Liver (tissue), 9 donors: Measurements from ENCODE around the gene NOTCH1. TPM values are rescaled to one million over a fixed set of nuclear protein-coding genes. Genes with fewer than 3 reads are reported as not detected.

Experiments used
- DNase-seq: peaks from one replicate; pipeline ENCODE4 v3.0.0-alpha.2; 2017; ENCODE audit warnings: low spot score
- H3K27ac ChIP-seq, 2 donors: one replicate each; pipeline ENCODE4 v1.7.0; 2013; ENCODE audit warnings: inconsistent platforms in 2 of 2, low read length in 2 of 2, control low read depth in 1 of 2, low read depth in 1 of 2, mild to moderate bottlenecking in 1 of 2
- H3K27me3 ChIP-seq, 4 donors: one replicate each; pipeline versions ENCODE4 v1.6.1 to v1.7.0; 2013; ENCODE audit warnings: low read length in 3 of 4, inconsistent platforms in 1 of 4, mild to moderate bottlenecking in 1 of 4, moderate library complexity in 1 of 4; ENCODE audit not compliant: control insufficient read depth in 4 of 4, insufficient read depth in 4 of 4
- H3K36me3 ChIP-seq, 4 donors: one replicate each; pipeline versions ENCODE4 v1.6.1 to v1.7.0; 2013; ENCODE audit warnings: low read length in 3 of 4, mild to moderate bottlenecking in 3 of 4, low read depth in 1 of 4, moderate library complexity in 1 of 4; ENCODE audit not compliant: control insufficient read depth in 4 of 4, insufficient read depth in 3 of 4
- H3K4me1 ChIP-seq, 4 donors: one replicate each; pipeline versions ENCODE4 v1.6.1 to v1.7.0; 2013; ENCODE audit warnings: low read length in 3 of 4, mild to moderate bottlenecking in 3 of 4, moderate library complexity in 1 of 4; ENCODE audit not compliant: control insufficient read depth in 4 of 4, insufficient read depth in 4 of 4
- H3K4me3 ChIP-seq, 3 donors: one replicate each; pipeline versions ENCODE4 v1.6.1 to v1.7.0; 2013; ENCODE audit warnings: low read length in 3 of 3, control low read depth in 1 of 3, low read depth in 1 of 3, mild to moderate bottlenecking in 1 of 3
- H3K9ac ChIP-seq, 2 donors: one replicate each; pipeline ENCODE4 v1.7.0; 2013; ENCODE audit warnings: low read length in 2 of 2, mild to moderate bottlenecking in 2 of 2, moderate library complexity in 2 of 2, control low read depth in 1 of 2, low read depth in 1 of 2
- H3K9me3 ChIP-seq, 4 donors: one replicate each; pipeline versions ENCODE4 v1.6.1 to v1.7.0; 2013; ENCODE audit warnings: low read length in 3 of 4; ENCODE audit not compliant: control insufficient read depth in 4 of 4
- ATF3 ChIP-seq: IDR thresholded peaks from 2 replicates; pipeline ENCODE4 v1.6.1; 2016; ENCODE audit warnings: antibody characterized with exemption
- EGR1 ChIP-seq, 2 donors: IDR thresholded peaks; 2 replicates each; pipeline ENCODE4 v1.6.1; 2016 to 2018; ENCODE audit warnings: antibody characterized with exemption in 2 of 2, low read depth in 2 of 2
- FOXA1 ChIP-seq: IDR thresholded peaks from 2 replicates; pipeline ENCODE4 v1.6.1; 2016; ENCODE audit warnings: antibody characterized with exemption
- FOXA2 ChIP-seq: IDR thresholded peaks from 2 replicates; pipeline ENCODE4 v1.6.1; 2016; ENCODE audit warnings: antibody characterized with exemption
- GABPA ChIP-seq, 2 donors: IDR thresholded peaks in 1 of 2; conservative IDR thresholded peaks in 1 of 2; 2 replicates each; pipeline ENCODE4 v1.6.1; 2016; ENCODE audit warnings: antibody characterized with exemption in 2 of 2, mild to moderate bottlenecking in 1 of 2, moderate library complexity in 1 of 2
- HNF4G ChIP-seq: IDR thresholded peaks from 2 replicates; pipeline ENCODE4 v1.6.1; 2016; ENCODE audit warnings: antibody characterized with exemption
- JUND ChIP-seq, 2 donors: IDR thresholded peaks; 2 replicates each; pipeline ENCODE4 v1.6.1; 2016; ENCODE audit warnings: antibody characterized with exemption in 2 of 2
- NR2F2 ChIP-seq: IDR thresholded peaks from 2 replicates; pipeline ENCODE4 v1.6.1; 2016; ENCODE audit warnings: antibody characterized with exemption
- RAD21 ChIP-seq, 2 donors: IDR thresholded peaks; 2 replicates each; pipeline ENCODE4 v1.6.1; 2016; ENCODE audit warnings: antibody characterized with exemption in 2 of 2, mild to moderate bottlenecking in 2 of 2
- RXRA ChIP-seq, 2 donors: IDR thresholded peaks; 2 replicates each; pipeline ENCODE4 v1.6.1; 2017 to 2018; ENCODE audit warnings: antibody characterized with exemption in 2 of 2, mild to moderate bottlenecking in 1 of 2
- SP1 ChIP-seq: IDR thresholded peaks from 2 replicates; pipeline ENCODE4 v1.6.1; 2018; ENCODE audit warnings: antibody characterized with exemption, mild to moderate bottlenecking
- TAF1 ChIP-seq: conservative IDR thresholded peaks from 2 replicates; pipeline ENCODE4 v1.6.1; 2016; ENCODE audit warnings: antibody characterized with exemption, mild to moderate bottlenecking
- YY1 ChIP-seq: IDR thresholded peaks from 2 replicates; pipeline ENCODE4 v1.6.1; 2016; ENCODE audit warnings: antibody characterized with exemption, mild to moderate bottlenecking
- WGBS: extraction: QIAGEN DNeasy Blood & Tissue Kit; methylation state at CpG from one replicate; pipeline ENCODE4 v1.1.7; 2013; 5-methylcytosine and 5-hydroxymethylcytosine counted together
- polyA plus RNA-seq, 2 donors: library from polyadenylated mRNA; stranded (reverse) in 1 of 2; unstranded in 1 of 2; fragments of 200-250 nt in 1 of 2; fragments of >200 nt in 1 of 2; fragmentation: Nextera tagmentation in 1 of 2; extraction: Ambion mirVana in 1 of 2; gene quantifications; one replicate each; pipeline versions ENCODE4 v1.2.1 to v1.2.3, GENCODE V29; 2013 to 2015
- total RNA-seq, 2 donors: library from RNA; depleted of rRNA; stranded (reverse); fragments of >200 nt; gene quantifications; one replicate each; pipeline ENCODE4 v1.2.3, GENCODE V29; 2014
- TF ChIP-seq, protein P1 (sequence below): IDR thresholded peaks from 2 replicates; pipeline ENCODE4 v1.6.1; 2016; ENCODE audit warnings: antibody characterized with exemption, mild to moderate bottlenecking
- TF ChIP-seq, protein P2 (sequence below): fragments of 150-350 bp; IDR thresholded peaks from 2 replicates; pipeline ENCODE4 v1.5.1; 2017; ENCODE audit warnings: improper control_type of control experiment, low read depth, low read length; ENCODE audit not compliant: missing input control
- TF ChIP-seq, protein P3 (sequence below): IDR thresholded peaks from 2 replicates; pipeline ENCODE4 v1.6.1; 2016; ENCODE audit warnings: antibody characterized with exemption
- donor health status: healthy.
- donor health status: healthy.
- donor health status: healthy.
- donor health status: healthy.
- donor health status: healthy.

Gene NOTCH1
- total and polyA plus RNA-seq, 4 donors = 2.4 to 22.3 (median 8.5) TPM

DNA sequence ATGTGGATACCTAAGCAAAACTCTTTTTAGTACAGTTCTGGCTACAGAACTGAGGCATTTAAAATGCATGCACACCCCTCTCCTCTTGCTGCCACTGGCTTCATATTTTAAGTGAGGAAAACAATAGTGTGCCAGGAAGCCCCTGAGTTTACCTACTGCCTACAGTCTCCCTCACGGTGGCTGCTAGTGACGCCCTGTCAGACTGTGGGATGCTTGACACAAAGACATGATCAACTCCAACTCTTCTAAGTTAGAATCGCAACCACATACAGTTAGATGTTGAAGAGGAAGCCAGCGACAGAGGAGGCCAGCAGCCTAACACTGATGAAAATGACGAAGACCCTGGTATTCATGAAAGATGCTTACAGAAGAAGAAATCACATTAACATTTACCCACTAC is 64.3 kb downstream of the NOTCH1 start:
- no peak for DNase-seq
- no peak for TF ChIP-seq SP1
- TF ChIP-seq FOXA2 = no peak
- TF ChIP-seq RXRA (IDR thresholded peaks at IDR 0.05) = no peak
- TF ChIP-seq HNF4G = no peak
- TF ChIP-seq YY1 = no peak
- no peak for TF ChIP-seq FOXA1
- no peak for TF ChIP-seq JUND (IDR thresholded peaks at IDR 0.05)
- TF ChIP-seq, protein P1, sequence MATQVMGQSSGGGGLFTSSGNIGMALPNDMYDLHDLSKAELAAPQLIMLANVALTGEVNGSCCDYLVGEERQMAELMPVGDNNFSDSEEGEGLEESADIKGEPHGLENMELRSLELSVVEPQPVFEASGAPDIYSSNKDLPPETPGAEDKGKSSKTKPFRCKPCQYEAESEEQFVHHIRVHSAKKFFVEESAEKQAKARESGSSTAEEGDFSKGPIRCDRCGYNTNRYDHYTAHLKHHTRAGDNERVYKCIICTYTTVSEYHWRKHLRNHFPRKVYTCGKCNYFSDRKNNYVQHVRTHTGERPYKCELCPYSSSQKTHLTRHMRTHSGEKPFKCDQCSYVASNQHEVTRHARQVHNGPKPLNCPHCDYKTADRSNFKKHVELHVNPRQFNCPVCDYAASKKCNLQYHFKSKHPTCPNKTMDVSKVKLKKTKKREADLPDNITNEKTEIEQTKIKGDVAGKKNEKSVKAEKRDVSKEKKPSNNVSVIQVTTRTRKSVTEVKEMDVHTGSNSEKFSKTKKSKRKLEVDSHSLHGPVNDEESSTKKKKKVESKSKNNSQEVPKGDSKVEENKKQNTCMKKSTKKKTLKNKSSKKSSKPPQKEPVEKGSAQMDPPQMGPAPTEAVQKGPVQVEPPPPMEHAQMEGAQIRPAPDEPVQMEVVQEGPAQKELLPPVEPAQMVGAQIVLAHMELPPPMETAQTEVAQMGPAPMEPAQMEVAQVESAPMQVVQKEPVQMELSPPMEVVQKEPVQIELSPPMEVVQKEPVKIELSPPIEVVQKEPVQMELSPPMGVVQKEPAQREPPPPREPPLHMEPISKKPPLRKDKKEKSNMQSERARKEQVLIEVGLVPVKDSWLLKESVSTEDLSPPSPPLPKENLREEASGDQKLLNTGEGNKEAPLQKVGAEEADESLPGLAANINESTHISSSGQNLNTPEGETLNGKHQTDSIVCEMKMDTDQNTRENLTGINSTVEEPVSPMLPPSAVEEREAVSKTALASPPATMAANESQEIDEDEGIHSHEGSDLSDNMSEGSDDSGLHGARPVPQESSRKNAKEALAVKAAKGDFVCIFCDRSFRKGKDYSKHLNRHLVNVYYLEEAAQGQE = no peak
- TF ChIP-seq, protein P2, sequence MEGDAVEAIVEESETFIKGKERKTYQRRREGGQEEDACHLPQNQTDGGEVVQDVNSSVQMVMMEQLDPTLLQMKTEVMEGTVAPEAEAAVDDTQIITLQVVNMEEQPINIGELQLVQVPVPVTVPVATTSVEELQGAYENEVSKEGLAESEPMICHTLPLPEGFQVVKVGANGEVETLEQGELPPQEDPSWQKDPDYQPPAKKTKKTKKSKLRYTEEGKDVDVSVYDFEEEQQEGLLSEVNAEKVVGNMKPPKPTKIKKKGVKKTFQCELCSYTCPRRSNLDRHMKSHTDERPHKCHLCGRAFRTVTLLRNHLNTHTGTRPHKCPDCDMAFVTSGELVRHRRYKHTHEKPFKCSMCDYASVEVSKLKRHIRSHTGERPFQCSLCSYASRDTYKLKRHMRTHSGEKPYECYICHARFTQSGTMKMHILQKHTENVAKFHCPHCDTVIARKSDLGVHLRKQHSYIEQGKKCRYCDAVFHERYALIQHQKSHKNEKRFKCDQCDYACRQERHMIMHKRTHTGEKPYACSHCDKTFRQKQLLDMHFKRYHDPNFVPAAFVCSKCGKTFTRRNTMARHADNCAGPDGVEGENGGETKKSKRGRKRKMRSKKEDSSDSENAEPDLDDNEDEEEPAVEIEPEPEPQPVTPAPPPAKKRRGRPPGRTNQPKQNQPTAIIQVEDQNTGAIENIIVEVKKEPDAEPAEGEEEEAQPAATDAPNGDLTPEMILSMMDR = no peak
- TF ChIP-seq, protein P3, sequence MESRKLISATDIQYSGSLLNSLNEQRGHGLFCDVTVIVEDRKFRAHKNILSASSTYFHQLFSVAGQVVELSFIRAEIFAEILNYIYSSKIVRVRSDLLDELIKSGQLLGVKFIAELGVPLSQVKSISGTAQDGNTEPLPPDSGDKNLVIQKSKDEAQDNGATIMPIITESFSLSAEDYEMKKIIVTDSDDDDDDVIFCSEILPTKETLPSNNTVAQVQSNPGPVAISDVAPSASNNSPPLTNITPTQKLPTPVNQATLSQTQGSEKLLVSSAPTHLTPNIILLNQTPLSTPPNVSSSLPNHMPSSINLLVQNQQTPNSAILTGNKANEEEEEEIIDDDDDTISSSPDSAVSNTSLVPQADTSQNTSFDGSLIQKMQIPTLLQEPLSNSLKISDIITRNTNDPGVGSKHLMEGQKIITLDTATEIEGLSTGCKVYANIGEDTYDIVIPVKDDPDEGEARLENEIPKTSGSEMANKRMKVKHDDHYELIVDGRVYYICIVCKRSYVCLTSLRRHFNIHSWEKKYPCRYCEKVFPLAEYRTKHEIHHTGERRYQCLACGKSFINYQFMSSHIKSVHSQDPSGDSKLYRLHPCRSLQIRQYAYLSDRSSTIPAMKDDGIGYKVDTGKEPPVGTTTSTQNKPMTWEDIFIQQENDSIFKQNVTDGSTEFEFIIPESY = no peak
- TF ChIP-seq RAD21 (IDR thresholded peaks at IDR 0.05) = no peak
- no peak for TF ChIP-seq ATF3
- no peak for TF ChIP-seq NR2F2
- TF ChIP-seq GABPA (IDR thresholded peaks at IDR 0.05 in 1 of 2, conservative IDR thresholded peaks at IDR 0.05 in 1 of 2) = no peak
- TF ChIP-seq TAF1 = no peak
- TF ChIP-seq EGR1 (IDR thresholded peaks at IDR 0.05; ENCODE audit: low read depth in 2 of 2) = no peak
- peak overlapping the region in 1 of 2 donors; percentile 87 for H3K9ac ChIP-seq
- peak overlapping the region; percentile 0 to 93 (median 92) for H3K4me3 ChIP-seq
- peaks cover 17 to 38% (median 32%) of the 10 kb centered on the region in 4 donors for H3K4me1 ChIP-seq
- H3K9me3 ChIP-seq = no peaks in the 10 kb centered on the region
- peaks cover 11 to 15% (median 12%) of the 10 kb centered on the region in 4 donors for H3K36me3 ChIP-seq
- H3K27me3 ChIP-seq = no peaks in the 10 kb centered on the region
- WGBS = 57% methylated on average over 5 of the region's 5 CpGs
- no peak overlapping the region for H3K27ac ChIP-seq
